ENCODE results near the gene TMCO5A. TPM values are rescaled to one million over a fixed set of nuclear protein-coding genes. Genes with fewer than 3 reads are reported as not detected.

The TMCO5A gene
- polyA plus RNA-seq, 1 donor (not counting 4 experiments of a cell fraction or from before 2014, with no cell fraction given), result not detected

- H3K4me2 ChIP-seq (ENCODE audit: control insufficient read depth, extremely low read depth, insufficient read depth, low read depth, low read length), result no peak overlapping the region
- FAIRE-seq (no peak), DNase-seq (ENCODE audit: low read depth, low spot score) (no peak)
- no peak overlapping the region for H3K4me3 ChIP-seq (ENCODE audit: control insufficient read depth in 2 of 3, extremely low read depth in 1 of 3, insufficient read depth in 2 of 3, low read depth in 1 of 3, low read length in 3 of 3)
- H3K27me3 ChIP-seq (ENCODE audit: control insufficient read depth, extremely low read depth, insufficient read depth, low read length), result no peaks in the 10 kb centered on the region
- H3K36me3 ChIP-seq (ENCODE audit: control insufficient read depth in 2 of 2, extremely low read depth in 1 of 2, insufficient read depth in 2 of 2, low read length in 2 of 2), result no peaks in the 10 kb centered on the region
- no peak overlapping the region for H3K9ac ChIP-seq (ENCODE audit: control insufficient read depth, extremely low read depth, insufficient read depth, low read length)
- H3K27ac ChIP-seq (ENCODE audit: control insufficient read depth, insufficient read depth, low read length), result no peak overlapping the region
- TF ChIP-seq CTCF (optimal IDR thresholded peaks at IDR 0.05 in 1 of 3, IDR thresholded peaks at IDR 0.05 in 1 of 3, conservative IDR thresholded peaks at IDR 0.05 in 1 of 3; ENCODE audit: extremely low read depth in 1 of 3, insufficient read depth in 2 of 3, low read length in 3 of 3) (no peak), EZH2 (IDR thresholded peaks at IDR 0.05; ENCODE audit: low read length) (no peak)
- H4K20me1 ChIP-seq (ENCODE audit: control insufficient read depth, extremely low read depth, insufficient read depth, low read length), result no peaks in the 10 kb centered on the region
- H3K4me1 ChIP-seq (ENCODE audit: control insufficient read depth, extremely low read depth, insufficient read depth, low read length), result no peaks in the 10 kb centered on the region
- H3K9me1 ChIP-seq (ENCODE audit: control insufficient read depth, extremely low read depth, insufficient read depth, low read length), result no peaks in the 10 kb centered on the region
- H3K79me2 ChIP-seq (ENCODE audit: control insufficient read depth, insufficient read depth, low read length), result no peaks in the 10 kb centered on the region
- no peak overlapping the region for H2AFZ ChIP-seq (ENCODE audit: control insufficient read depth, low read length)
- dilution Hi-C loops (cut with MboI; ENCODE audit: extremely low pct_ligation_motif_present, low sequenced_read_pairs), result no loop called here
- H3K9me3 ChIP-seq (ENCODE audit: control insufficient read depth, low read depth, low read length), result no peaks in the 10 kb centered on the region
Measured at GRCh38 chr15:37888356-37888755, 46.1 kb upstream of the TMCO5A start.

GRCh38 chr15:37891766-37892368 is 42.6 kb upstream of the TMCO5A start:
- Histone ChIP-seq H3K4me2 (ENCODE audit: control insufficient read depth, extremely low read depth, insufficient read depth, low read depth, low read length) (no peak overlapping the region), H4K20me1 (ENCODE audit: control insufficient read depth, extremely low read depth, insufficient read depth, low read length) (no peaks in the 10 kb centered on the region), H3K4me3 (ENCODE audit: control insufficient read depth in 2 of 3, extremely low read depth in 1 of 3, insufficient read depth in 2 of 3, low read depth in 1 of 3, low read length in 3 of 3) (no peak overlapping the region), H3K36me3 (ENCODE audit: control insufficient read depth in 2 of 2, extremely low read depth in 1 of 2, insufficient read depth in 2 of 2, low read length in 2 of 2) (no peaks in the 10 kb centered on the region), H2AFZ (ENCODE audit: control insufficient read depth, low read length) (no peak overlapping the region), H3K9me3 (ENCODE audit: control insufficient read depth, low read depth, low read length) (no peaks in the 10 kb centered on the region), H3K79me2 (ENCODE audit: control insufficient read depth, insufficient read depth, low read length) (no peaks in the 10 kb centered on the region), H3K9me1 (ENCODE audit: control insufficient read depth, extremely low read depth, insufficient read depth, low read length) (no peaks in the 10 kb centered on the region), H3K9ac (ENCODE audit: control insufficient read depth, extremely low read depth, insufficient read depth, low read length) (no peak overlapping the region), H3K27me3 (ENCODE audit: control insufficient read depth, extremely low read depth, insufficient read depth, low read length) (no peaks in the 10 kb centered on the region), H3K4me1 (ENCODE audit: control insufficient read depth, extremely low read depth, insufficient read depth, low read length) (no peaks in the 10 kb centered on the region), H3K27ac (ENCODE audit: control insufficient read depth, insufficient read depth, low read length) (no peak overlapping the region)
- FAIRE-seq (peak; percentile 51), DNase-seq (ENCODE audit: low read depth, low spot score) (no peak)
- dilution Hi-C loops (cut with MboI; ENCODE audit: extremely low pct_ligation_motif_present, low sequenced_read_pairs), result no loop called here
- TF ChIP-seq EZH2 (IDR thresholded peaks at IDR 0.05; ENCODE audit: low read length) (no peak), CTCF (optimal IDR thresholded peaks at IDR 0.05 in 1 of 3, IDR thresholded peaks at IDR 0.05 in 1 of 3, conservative IDR thresholded peaks at IDR 0.05 in 1 of 3; ENCODE audit: extremely low read depth in 1 of 3, insufficient read depth in 2 of 3, low read length in 3 of 3) (peak; percentile 70 to 83 (median 83))
